Stimulated activated CD4-positive, alpha-beta T cell treated with anti-CD3 and anti-CD28 coated beads, Interleukin-4, amount 100 ng/mL, for 48 hours (primary cell): ENCODE data around the gene FRMD5.
"Not testable (repeated sequence)": the region's sequence is repeated elsewhere in the genome, so short reads cannot be mapped to it uniquely, and the experiment has no call there.

Experiments
- DNase-seq, 2 donors: peaks; one replicate each; pipeline ENCODE4 v3.0.0-alpha.2; 2020; ENCODE audit warnings: low read depth in 2 of 2

The FRMD5 gene

DNA sequence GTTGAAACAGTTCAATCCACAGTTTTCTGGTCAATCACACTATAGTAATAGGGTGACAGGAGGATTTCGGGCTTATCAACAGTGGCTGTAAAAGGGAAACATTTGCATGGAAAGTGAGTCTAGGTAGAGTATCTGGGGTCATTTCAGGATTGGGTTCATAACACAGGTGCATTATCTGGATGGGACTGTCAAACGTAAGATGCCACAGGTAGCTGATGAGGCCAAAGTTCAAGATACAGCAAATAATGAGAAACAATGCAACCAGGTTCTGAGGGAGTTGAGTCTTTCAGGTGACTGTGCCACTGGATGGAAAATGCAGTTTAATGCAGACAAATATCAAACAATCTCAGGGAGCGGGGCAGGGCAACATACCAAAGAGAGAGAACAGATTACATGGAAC lies 306.0 kb downstream of the FRMD5 start:
- DNase-seq, result no peak

DNA sequence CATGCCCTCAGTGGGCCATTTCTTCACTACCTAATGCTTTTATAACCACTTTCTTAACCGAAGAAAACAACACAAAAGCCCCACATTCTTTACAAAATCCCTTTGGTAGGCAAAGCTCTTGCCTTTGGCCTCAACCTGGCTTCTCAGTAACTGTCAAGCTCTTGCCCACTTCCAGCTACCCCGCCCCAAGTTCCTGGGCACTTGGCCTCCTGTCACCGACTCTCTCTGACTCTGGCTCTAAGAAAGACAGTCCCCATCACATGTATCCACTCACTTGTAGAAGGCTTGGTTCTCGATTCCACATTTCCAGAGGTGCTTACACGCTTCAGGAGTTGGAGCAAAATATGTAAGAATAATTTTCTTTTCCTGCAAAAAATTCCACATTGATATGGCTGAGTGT lies 307.2 kb downstream of the FRMD5 start:
- DNase-seq, result no peak

DNA sequence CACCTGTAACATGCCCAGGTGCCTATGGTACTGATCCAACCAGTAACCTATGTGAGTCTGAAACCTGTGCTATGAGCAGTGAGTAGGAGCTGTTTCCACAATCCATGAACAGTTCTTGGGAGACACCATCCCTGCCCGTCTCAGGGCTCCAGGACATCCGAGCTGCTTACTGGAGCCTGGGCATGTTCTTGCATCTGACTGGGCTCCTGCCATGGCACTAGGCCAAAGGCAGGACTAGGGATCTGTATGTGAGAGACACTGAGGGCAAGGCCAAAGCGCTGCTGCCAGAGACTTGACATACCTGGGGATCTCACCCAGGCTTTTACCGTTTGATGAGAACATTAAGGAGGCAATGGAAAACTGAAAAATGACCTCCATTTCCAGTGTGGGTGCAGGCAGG lies 308.5 kb downstream of the FRMD5 start:
- DNase-seq, result no peak

DNA sequence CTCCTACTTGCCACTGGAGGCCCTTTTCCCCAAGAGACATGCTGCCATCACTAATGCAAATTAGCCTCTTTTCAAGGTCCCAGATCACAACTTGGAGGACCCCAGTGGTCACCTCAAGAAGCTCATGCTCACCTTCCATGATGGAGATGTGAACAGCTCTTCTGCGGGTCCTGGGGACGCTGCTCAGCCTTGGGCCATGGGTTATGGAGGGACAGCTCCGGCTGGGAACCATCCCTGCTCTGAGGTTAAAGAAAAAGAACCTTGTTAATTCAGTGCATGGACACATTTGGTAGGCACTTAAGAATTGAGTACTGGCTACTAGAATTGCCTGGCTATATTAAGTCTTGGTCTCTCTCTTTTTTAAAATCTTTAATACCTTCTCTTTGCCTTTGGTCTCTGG lies 311.5 kb downstream of the FRMD5 start:
- DNase-seq, result no peak

DNA sequence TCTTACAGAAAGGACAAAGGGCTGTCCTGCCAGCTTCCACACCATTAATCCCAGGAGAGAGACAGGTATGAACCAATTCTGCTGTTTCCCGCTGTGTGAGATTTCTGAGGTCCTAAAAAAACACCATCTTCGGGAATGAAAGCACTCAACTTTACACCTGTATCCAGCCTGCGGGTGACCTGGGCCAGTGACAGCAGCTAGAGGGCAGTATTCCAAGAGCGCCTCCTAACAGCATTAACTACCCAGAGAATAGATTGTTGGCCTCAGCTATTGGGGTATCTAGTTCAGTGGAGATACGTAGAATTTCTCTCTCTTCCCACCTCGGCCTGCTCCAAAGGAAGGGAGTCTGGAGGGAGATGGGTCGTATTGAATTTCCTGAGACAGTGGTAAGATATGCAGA lies 313.1 kb downstream of the FRMD5 start:
- no peak for DNase-seq

DNA sequence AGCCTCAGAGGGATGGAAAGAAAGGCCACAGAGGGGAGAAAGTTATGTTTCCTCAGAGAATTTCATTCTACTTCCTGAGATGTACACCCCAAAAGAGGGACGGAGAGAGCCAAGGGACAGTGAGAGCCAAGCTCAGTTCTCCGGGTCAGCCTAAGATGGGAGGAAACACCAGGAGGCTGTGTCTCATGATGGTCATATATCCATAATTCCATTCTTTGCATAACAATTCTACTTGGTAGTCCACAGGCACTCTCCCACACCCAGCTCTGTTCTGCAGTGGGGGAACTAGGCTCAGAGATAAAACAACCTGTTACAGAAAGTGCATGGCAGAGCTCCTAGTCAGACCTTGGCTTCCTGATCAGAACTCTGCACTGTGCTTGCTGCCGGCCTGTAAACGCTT lies 313.8 kb downstream of the FRMD5 start:
- no peak for DNase-seq

DNA sequence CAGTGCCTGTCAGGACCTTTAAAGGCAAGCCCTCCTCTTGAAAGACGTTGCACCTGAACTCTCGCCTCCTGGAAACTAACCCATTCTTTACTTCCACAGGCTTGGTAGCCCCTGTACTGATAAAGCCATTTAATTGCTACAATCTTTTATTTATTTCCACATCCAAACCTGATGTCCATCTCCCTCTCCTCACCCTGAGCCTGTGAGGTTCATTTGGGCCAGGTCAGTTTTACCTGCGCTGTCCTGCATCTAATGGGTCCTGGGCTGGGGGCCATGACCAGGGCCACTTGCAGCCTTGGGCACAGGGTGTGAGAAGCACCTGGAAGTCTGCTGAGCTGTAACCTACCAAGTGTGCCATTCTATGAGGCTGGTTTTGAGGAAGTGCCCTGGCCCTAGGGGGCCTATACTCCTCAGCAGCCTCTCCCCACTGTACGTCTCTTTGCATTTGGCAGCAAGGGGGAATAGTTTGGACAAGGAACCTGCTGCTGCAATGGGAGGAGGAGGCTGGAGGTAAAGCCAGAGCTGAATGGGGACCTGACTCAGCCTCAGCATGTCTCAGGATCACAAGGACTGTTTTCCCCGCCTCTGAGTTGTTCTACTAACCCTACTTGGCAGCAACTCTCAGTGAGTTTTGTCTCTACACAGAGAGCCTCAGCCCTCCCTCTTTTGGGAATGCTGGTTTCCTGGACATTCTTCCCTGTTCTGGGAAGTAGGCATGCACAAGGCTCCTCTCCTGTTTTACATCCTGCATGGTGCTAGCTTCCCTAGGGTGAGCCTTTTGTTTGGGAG lies 314.5 kb downstream of the FRMD5 start:
- no peak for DNase-seq

DNA sequence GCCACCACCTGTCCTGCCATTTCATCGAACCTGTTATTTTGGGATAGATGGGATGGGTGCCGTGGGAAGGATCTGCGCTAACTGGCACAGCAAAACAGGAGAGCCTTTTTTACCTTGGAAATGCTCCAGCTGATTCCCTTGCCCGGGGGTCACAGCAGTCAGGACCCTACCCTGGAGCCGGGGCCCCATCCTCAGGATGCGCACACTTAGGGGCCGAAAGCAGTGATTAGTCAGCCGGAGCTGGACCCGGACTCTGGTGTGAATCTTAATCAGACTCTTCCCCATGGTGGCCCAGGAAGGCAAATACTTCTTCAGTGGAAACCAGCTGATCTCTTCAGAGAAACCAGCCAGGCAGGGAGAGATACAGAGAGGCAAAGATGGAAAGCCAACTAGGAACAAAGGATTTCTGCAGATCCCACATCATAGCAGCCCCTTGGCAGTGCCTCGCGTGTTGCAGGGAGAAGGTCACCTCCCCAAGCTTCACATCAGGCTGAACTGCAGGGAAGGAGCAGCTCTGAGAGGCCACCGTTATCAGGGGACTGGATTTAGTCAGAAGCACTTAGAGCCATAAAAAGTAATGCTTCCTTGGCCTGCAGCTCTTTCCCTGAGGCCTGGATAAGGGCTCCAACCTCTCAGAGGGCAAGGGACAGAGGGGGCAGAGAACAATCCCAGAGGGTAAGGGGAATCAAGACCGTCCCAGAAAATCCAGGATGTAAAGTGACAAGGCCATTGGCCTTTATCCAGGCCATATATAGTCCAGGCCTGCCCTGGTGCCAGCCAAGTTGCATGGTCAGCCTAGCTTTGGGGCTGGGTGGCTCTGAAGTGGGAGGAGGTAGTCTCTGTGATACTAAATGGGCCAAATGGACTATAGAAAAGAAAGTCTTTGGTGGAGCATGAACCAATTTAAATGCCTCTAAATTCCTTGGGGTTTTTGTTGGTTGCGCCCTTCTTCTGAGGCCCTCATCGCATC lies 315.4 kb downstream of the FRMD5 start:
- DNase-seq, result no peak

DNA sequence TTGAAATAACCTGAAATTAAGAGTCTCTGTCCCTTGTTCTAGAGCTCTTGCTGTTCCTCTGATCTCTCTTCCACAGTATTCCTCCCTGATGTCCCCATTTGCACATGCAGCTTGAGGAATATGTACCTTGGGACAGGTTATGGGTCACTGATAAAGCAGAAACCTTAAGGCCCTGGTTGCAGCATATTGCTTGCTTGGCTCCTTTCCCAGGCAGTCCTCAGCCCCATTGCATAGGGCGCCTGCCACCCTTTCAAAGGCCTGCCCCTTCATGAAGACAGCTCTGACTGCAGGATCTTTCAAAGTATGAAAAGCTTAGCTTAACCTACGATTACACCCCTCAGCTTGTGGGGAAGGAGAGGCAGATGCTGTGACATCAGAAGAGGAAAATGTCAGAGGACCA lies 316.6 kb downstream of the FRMD5 start:
- no peak for DNase-seq

DNA sequence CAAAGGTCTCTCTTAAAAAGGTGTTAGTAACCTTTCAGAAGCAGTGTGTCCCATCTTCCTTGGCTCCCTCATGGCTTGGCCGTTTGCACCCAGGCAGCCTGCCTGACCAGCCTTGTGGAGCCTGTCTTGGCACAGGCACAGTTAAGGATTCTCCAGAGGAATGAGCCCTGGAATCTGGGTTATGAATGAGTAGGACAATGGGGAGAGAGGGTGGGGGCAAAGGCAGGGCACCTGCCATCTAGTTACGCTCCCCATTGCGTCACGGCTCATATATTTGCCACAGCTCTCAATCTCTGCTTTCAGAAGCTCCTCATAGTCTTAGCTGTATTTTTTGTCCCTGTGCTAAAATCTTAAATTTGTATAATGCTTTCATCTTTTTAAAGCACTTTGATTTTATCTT lies 317.7 kb downstream of the FRMD5 start:
- DNase-seq, result no peak

DNA sequence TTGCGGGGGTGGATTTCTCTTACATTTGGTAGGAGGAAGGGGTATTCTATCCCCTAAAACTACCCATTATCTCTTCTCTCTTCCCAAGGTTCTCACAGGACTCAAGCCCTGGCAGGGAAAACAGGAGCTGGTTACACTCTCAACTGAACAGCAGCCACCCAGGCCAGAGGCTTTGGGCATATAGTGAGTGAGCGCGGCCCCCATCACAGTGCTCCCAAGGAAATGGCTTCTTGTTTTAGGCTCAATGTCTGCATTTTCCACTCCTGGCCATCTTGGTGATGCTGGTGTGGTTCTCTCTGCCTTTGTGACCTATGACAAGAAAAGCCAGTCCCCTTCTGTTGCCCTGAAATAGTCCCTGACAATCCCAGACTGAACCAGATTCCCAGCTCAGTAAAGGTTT lies 318.2 kb downstream of the FRMD5 start:
- no peak for DNase-seq

DNA sequence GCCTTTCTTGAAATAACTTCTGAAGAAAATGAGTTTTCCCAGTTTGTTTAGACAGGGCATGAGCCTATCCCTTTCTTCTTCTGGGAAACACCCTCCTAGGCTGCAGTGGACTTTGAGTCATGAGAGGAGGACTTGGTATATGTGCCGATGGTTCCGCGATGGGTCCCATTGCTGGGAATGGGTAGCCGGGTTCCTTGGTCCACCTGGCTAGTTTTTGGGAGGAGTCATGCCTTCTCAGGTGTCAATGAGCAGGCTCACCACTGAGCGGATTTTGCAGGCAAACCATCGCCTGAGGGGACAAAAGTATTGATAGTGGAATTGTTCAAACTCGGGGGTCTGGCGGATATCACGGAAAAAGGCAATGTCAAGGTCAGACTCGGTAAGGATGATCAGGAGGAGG lies 321.4 kb downstream of the FRMD5 start:
- DNase-seq, result no peak

DNA sequence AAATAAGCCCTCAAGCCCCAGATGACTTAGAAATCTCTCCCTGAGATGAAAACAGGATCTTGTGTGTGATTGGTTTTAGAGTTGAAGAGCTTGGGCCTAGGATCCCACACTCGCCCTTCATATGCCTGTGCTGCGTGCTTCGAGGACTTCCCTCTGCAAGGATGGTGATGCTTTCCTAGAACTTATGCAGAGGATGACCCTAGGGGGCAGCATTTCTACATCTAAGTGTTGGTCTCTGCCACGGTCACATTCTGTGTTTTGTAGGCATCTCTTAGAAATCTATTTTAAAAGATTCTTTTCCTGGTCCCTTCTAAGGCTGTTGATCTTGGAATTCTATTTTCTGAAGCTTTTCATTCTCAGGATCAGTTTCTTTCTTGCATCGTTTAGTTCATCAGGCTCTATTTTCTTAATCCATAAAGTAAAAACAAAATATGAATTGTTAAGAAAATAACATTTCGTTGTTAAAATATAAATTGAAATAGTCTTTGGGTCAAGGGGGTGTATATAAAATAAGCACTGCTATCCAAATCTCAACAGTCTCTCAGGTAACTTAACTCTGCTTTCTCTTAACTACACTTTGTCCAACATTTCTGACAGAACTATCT lies 322.6 kb downstream of the FRMD5 start:
- no peak for DNase-seq

DNA sequence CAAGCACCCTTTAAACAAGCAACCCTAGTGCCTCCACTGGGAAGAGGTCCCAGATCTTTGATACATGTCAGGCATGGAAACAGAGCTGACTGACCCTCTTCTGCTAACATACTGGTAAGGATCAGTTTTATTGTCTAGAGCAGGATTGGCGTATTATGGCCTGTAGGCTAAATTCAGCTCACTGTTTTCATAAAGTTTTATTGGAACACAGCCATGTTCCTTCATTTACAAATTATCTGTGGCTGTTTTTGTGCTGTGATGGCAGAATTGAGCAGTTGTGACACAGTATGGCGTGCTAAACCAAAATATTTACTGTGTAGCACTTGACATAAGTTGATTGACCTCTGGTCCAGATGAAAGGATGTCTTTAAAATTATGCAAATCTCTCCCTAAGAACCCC lies 323.2 kb downstream of the FRMD5 start:
- DNase-seq, result no peak

DNA sequence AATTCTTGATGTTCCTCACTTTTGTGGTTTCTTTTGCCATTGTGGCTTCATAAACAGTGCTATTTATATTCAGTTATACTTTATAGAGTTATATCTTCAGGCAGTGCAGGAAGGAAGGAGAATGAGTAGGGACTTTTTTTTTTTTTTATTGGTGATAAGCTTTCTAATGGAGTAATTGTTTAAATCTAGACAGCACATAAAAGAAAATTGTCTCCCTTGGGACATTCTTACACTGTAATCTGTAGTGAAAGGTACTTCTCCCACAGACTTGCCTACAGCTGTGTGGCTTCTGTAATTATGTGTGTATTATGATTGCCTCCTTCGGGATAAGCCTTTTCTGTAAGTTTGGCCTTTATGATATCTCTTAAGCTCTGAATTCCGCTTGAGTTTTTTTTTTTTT lies 326.7 kb downstream of the FRMD5 start:
- DNase-seq, result no peak

DNA sequence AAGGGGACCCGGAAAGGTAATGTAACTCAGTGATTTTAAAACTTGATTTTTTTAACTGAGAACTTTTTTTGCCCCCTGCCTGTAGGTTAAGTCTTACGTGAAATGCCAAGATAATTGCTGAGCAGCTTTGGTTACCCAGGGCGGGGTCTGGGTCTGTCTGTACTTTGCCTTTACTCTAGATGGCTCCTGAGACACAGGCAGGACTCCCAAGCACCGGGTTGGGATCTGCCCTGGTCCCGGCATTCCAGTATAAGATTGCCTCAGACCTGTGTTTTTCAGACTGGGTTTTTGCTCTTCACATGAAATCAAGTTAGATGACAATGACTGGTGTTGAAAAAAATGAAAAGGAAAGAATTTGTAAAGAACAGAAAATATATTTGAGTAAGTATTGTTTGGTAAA lies 328.0 kb downstream of the FRMD5 start:
- no peak for DNase-seq

DNA sequence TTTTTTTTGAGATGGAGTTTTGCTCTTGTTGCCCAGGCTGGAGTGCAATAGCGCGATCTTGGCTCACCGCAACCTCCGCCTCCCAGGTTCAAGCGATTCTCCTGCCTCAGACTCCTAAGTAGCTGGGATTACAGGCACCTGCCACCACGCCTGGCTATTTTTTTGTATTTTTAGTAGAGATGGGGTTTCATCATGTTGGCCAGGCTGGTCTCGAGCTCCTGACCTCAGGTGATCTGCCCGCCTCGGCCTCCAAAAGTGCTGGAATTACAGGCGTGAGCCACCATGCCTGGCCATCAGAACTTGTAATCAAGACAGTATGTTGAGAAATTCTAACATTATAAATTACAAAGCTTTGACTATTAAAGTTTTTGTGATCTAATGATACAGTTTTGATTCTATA lies 328.4 kb downstream of the FRMD5 start:
- not testable (repeated sequence) for DNase-seq

DNA sequence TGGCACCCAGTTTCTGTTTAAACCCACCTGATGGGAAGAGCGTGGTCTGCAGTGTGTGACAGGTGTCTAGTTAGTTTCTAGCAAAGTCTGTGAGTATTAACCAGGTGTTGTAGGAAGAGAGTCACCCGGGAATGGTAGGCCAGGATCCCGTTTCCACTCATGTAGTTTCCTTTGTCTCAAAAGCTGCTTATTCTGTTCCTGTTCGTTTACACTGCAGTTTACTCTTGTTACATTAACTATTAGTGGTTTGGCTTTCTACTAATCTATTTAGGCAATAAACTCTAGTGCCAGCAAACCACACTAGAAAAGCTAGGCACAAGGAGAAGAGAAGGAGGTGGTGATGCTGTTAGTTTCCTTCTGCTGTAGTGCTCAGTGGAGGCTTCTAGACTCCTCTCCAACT lies 335.5 kb downstream of the FRMD5 start:
- DNase-seq, result no peak

DNA sequence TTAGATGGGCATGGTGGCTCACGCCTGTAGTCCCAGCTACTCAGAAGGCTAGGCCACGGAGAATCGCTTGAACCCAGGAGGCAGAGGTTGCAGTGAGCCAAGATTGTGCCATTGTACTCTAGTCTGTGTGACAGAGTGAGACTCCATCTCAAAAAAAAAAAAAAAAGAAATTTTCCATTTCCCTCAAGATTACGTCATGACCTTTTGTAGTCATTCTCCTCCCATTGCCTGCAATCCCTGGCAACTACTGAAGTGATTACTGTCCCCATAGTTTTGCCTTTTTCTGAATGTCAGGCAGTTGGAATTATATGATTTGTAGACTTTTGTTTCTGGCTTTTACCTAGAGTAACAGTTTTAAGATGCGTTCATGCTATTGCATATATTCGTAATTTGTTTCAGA lies 340.3 kb downstream of the FRMD5 start:
- DNase-seq, result no peak

DNA sequence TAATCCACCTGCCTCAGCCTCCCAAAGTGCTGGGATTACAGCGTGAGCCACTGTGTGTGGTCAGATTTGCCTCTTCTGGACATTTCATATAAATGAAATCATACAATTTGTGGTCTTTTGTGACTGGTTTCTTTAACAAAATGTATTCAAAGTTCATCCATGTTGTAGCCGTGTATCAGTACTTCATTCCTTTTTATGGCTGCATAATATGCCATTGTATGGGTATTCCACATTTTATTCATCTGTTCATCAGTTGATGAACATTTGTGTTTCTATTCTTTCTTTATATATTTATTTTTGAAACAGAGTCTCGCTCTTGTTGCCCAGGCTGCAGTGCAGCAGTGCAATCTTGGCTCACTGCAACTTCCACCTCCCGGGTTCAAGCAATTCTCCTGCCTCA lies 342.5 kb downstream of the FRMD5 start:
- DNase-seq, result no peak

DNA sequence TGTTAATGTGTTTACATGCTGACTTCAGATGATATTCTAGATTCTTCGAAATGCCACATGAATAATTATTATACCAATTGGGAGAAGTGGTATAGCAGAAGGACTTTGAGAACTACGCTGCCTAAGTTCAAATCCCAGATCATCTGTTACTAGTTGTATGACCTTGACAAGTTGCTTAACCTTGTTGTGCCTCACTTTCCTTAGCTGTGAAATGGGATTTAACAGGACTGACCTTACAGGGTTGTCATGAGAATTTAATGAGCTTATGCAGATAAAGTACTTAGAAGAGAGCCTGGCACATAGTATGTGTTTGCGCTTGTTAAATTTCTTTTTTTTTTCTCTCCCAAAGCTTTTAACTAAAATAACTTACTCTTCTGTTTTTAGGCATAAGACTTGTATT lies 343.8 kb downstream of the FRMD5 start:
- no peak for DNase-seq

DNA sequence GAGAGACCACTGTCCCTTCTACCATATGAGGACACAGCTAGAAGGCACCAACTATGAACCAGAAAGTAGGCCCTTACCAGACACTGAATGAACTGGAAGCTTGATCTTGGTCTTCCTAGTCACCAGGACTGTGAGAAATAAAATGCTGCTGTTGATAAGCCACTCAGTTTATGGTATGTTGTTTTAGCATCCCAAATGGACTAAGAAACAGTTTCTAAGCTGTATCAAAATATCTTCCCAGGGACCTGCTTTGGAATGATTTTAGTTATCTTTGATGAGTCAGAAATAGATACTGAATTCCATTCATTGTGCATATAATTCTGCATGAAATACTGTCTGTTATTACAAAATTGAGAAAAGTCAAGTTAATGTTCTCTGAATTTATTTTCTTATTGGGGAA lies 349.6 kb downstream of the FRMD5 start:
- DNase-seq, result no peak

DNA sequence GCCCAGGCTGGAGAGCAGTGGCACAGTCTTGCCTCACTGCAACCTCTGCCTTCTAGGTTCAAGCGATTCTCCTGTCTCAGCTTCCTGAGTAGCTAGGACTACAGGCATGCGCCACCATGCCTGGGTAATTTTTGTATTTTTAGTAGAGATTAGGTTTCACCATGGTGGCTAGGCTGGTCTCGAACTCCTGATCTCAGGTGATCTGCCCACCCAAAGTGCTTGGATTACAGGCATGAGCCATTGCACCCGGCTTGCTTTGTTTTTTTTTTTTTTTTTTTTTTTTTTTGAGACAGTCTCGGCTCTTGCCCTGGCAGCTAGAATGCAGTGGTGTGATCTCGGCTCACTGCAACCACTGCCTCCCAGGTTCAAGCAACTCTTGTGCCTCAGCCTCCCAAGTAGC lies 362.6 kb downstream of the FRMD5 start:
- not testable (repeated sequence) for DNase-seq
